Fibroblast of pulmonary artery (primary cell): ENCODE measurements around the gene SLC1A7.

Experiments used
- DNase-seq: peaks from one replicate; pipeline ENCODE4 v3.0.0-alpha.2; 2010; ENCODE audit warnings: low read depth
- H3K4me3 ChIP-seq: replicated peaks from 2 replicates; pipeline ENCODE4 v1.5.1; 2011; ENCODE audit warnings: low read depth, mild to moderate bottlenecking, control low read depth, low read length, moderate library complexity
- TF ChIP-seq, protein P1 (sequence below): IDR thresholded peaks from 2 replicates; pipeline ENCODE4 v1.5.1; 2011; ENCODE audit warnings: mild to moderate bottlenecking, control low read depth, low read length, inconsistent platforms; ENCODE audit errors: missing control alignments

SLC1A7 gene

DNA sequence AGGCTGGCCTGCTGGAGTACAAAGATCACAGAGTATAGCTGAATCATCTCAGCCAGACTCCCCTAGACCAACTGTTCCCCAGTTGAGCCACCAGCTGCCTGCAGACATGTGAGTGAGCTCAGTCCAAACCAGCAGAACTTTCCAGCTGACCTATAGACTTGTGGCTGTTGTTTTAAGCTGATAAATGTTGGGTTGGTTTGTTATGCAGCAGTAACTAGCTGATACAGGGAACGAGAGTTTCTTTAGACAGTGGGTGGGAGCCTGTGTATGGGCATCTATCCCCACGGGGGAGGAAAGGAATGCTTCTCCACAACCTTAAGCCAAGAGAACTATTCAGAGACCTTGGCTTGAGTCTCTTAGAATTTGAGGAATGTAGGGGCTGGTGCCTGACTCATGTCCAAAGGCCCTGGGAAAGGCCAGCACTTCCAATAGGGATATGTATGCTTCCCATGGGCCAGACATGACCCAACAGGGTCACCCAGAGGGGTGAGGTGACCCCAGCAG, 30.1 kb downstream of the SLC1A7 start:
- no peak overlapping the region for H3K4me3 ChIP-seq
- TF ChIP-seq, protein P1, sequence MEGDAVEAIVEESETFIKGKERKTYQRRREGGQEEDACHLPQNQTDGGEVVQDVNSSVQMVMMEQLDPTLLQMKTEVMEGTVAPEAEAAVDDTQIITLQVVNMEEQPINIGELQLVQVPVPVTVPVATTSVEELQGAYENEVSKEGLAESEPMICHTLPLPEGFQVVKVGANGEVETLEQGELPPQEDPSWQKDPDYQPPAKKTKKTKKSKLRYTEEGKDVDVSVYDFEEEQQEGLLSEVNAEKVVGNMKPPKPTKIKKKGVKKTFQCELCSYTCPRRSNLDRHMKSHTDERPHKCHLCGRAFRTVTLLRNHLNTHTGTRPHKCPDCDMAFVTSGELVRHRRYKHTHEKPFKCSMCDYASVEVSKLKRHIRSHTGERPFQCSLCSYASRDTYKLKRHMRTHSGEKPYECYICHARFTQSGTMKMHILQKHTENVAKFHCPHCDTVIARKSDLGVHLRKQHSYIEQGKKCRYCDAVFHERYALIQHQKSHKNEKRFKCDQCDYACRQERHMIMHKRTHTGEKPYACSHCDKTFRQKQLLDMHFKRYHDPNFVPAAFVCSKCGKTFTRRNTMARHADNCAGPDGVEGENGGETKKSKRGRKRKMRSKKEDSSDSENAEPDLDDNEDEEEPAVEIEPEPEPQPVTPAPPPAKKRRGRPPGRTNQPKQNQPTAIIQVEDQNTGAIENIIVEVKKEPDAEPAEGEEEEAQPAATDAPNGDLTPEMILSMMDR: no peak
- DNase-seq: peak; percentile 81

GRCh38 chr1:53111693-53112092, 30.7 kb downstream of the SLC1A7 start:
- no peak for DNase-seq
- H3K4me3 ChIP-seq: no peak overlapping the region
- TF ChIP-seq, protein P1: no peak

DNA sequence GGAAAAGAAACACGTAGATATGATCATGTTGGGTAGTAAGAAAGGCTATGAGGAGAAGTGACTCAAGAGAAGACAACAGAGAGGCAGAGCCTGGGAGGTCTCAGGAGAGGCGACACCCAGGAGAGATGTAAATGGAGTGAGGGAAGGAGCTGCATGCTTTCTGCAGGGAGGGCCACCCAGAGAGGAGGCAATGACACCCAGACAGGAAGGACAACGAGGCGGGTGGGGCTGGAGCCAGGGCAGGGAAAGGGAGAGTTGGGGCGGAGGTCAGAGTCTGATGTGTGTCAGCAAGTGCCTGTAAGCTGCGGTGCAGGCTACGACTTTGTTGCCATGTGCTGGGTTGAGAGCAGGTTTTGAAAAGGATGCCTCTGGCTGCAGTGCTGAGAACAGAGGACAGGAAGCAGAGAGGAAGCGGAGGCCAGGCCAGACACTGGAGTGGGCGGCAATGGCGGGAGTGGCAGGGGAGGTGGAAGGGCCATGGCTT, 31.3 kb downstream of the SLC1A7 start:
- TF ChIP-seq, protein P1: no peak
- no peak overlapping the region for H3K4me3 ChIP-seq
- DNase-seq: peak; percentile 37

DNA sequence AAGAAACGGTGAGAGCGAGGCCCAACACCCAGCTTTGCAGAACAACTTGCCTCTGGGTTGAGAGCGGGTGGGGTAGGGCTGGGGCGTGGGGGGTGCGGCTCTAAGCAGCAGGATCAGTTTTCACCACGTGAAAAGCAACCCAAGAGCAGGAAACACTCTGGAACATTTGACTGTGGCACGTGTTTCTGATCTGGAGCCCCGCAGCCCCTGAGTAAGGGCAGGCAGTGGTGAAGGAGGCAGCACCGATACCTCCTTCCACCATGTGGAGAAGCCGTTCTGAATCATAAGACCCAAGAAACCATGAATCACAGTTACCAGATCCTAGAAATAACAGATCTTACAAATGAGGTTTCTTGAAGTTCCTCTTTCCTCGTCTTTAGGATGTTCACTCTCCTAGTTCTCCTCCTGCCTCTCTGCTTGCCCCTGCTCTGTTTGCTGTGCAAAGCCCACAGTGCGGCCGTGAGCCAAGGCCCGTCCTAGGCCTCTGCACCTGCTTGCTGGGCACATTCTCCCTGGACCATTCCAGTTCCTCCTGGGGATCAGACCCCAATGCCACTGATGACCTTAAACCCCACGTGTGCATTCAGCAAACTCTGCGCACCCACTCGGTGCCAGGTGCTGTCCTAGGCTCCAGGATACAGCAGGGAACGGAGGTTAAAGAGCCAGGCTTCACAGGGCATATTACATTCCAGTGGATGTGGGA, 31.9 kb downstream of the SLC1A7 start:
- H3K4me3 ChIP-seq: no peak overlapping the region
- no peak for DNase-seq
- TF ChIP-seq, protein P1: no peak

GRCh38 chr1:53108646-53109580, 33.5 kb downstream of the SLC1A7 start:
- TF ChIP-seq, protein P1: no peak
- no peak for DNase-seq

DNA sequence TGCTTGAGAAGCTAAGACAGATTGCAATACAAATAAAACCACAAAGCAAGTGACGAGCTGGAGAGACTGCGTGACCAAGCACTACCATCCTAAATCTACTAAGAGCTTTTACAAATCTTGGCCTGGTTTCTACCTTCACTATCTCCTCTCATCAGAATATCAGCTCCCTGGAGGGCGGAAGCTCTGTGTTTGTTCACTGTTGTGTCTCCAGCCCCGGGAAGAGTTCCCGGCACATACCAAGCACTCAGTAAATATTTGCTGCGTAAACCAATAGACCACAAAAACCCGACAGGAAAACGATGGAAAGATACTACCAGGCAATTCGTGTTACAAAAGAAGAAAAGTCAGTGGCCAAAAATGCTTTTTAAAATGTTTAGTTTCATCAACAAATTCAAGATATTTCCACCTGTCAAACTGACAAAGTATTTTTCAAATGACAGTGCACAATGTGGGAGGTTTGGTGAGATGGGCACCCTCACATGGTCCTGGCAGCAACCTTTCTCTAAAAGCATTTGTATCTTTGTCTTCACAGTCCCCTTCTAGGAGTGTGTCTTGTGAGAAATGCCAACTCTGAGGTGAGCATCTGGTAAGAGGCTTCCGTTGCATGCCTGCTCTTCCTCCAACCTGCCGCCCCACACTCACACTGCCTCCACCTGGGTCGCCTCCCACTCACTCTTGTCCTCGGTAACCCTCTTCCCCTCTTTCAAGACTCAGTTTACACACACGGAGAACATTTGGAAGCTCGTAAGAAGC, 34.7 kb downstream of the SLC1A7 start:
- TF ChIP-seq, protein P1: no peak
- H3K4me3 ChIP-seq: no peak overlapping the region
- peak; percentile 80 for DNase-seq

More at GRCh38 chr1:53108646-53109580, 33.5 kb downstream of the SLC1A7 start:
- H3K4me3 ChIP-seq: no peak overlapping the region
